Measurements from ENCODE around the gene RAP1GAP. TPM values are rescaled to one million over a fixed set of nuclear protein-coding genes. Genes with fewer than 3 reads are reported as not detected.

RAP1GAP gene
- total and polyA plus RNA-seq, 9 of the 15 experiments (the other 6 are each of a cell fraction or from before 2014, with no cell fraction given): 0.29 to 30.2 (median 19.2) TPM

DNA sequence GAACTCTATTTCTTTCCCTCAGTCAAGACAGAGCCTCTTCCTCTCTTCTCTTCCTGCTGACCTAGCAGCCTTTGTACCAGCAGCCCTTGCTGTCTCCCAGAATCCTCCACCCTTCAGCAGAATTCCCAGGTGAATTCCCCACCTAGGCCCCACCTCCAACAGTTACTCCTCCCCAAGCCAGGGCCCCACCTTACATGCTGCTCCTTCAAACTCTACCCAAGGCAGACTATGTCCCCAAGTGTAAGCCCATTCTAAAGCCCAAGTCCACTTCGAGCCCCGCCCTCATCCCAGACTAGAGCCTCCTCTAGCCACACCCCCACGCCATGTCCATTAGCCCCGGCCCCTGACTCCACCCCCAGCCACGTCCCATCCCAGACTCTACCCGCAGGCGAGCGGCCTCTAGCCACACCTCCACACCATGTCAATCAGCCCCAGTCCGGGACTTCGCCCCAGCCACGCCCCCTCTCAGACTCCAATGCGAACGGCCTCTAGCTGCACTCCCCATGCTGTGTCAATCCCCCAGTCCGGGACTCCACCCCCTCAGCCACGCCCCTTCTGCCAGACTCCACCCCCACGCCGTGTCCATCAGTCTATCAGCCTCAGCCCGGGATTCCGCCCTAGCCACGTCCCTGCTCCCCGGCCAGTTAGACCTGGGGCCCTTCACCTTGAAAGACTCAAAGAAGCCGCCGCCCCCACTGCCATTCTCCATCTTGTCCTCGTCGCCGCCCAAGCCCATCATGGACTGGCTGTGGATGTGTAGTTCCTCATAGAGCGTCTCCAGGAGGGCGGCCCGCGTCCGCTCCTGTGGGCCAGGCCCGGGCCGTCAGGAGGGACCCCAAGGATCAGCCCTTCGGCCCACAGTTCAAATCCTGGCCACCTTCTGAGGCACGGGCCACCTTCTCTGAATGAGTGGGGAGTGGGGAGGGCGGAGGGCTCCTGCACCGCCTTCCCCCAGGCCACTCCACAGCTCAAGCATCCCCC is 61.3 kb downstream of the RAP1GAP start:
- Histone ChIP-seq H4K20me1 (replicated peaks; ENCODE audit: control insufficient read depth, insufficient read depth, low read length) (no peaks in the 10 kb centered on the region), H3K4me3 (peak overlapping the region; percentile 26), H3K9me1 (ENCODE audit: control insufficient read depth, insufficient read depth, low read length) (peaks cover 10% of the 10 kb centered on the region), H3K27me3 (ENCODE audit: control insufficient read depth in 2 of 2, insufficient read depth in 2 of 2, low read length in 2 of 2) (no peaks in the 10 kb centered on the region), H3K9ac (ENCODE audit: insufficient read depth in 1 of 2, low read depth in 2 of 2, low read length in 2 of 2) (peak overlapping the region; percentile 53 to 84), H2AFZ (ENCODE audit: low read depth, low read length) (peak overlapping the region; percentile 50), H3K9me3 (replicated peaks; ENCODE audit: control insufficient read depth, insufficient read depth, low read depth, low read length) (no peaks in the 10 kb centered on the region), H3K27ac (ENCODE audit: extremely low read depth, low read depth, low read length) (peak overlapping the region; percentile 80), H3K4me1 (replicated peaks in 1 of 2; ENCODE audit: control insufficient read depth in 2 of 2, insufficient read depth in 2 of 2, low read length in 2 of 2) (peaks cover 43 to 71% of the 10 kb centered on the region in 2 experiments), H3K4me2 (ENCODE audit: insufficient read depth, low read length) (peak overlapping the region; percentile 81), H3K79me2 (ENCODE audit: control insufficient read depth, insufficient read depth, low read length) (no peaks in the 10 kb centered on the region), H3K36me3 (ENCODE audit: control insufficient read depth, insufficient read depth, low read length) (peaks cover 47% of the 10 kb centered on the region)
- FAIRE-seq (peak; percentile 99), ATAC-seq (peak; percentile 97), DNase-seq (ENCODE audit: extremely low read depth in 1 of 4, low spot score in 3 of 4) (peak; percentile 99 to 100 (median 100))
- ChIA-PET POLR2A (interaction anchor here (0.5 to 2.1 kb wide), 17 partner anchors 8 to 514 kb away, joined by 3 to 12 read pairs (median 3); no protein-coding TSS in a partner anchor), CTCF (ENCODE audit: low intra/inter-chr PET ratio) (no interaction called here)
- in situ Hi-C loops (cut with MboI): no loop called here
- no TSS peak for BruUV-seq (replicated peaks)
- intact Hi-C loops (cut with micrococcal nuclease): loop anchor here (2.0 kb wide), 1 partner anchor 51 kb away; no protein-coding TSS in a partner anchor
- whole genome bisulfite sequencing (ENCODE audit: insufficient coverage, low coverage, missing lambda C conversion rate): 8% methylated on average over 36 of the region's 37 CpGs
- TF ChIP-seq AFF1 (IDR thresholded peaks at IDR 0.05; ENCODE audit: low read depth in 1 of 2, partially characterized antibody in 2 of 2) (peak in 1 of 2 experiments; percentile 84), KLF6 (CRISPR knock-in tag; IDR thresholded peaks at IDR 0.05; ENCODE audit: borderline replicate concordance) (0 out of 2 replicates have a peak, but pooled peaks have one; percentile 11), BACH1 (tag; IDR thresholded peaks at IDR 0.05) (no peak), ZBTB17 (CRISPR knock-in tag; IDR thresholded peaks at IDR 0.05) (0 out of 2 replicates have a peak, but pooled peaks have one; percentile 19), PBX2 (CRISPR knock-in tag; IDR thresholded peaks at IDR 0.05; ENCODE audit: low read depth) (peak; percentile 92), PBX2 (tag; conservative IDR thresholded peaks at IDR 0.05; ENCODE audit: low read depth) (peak; percentile 98), CTCFL (IDR thresholded peaks at IDR 0.05; ENCODE audit: borderline replicate concordance, insufficient read depth, low read depth, low read length, poor library complexity, severe bottlenecking) (no peak), KDM1A (IDR thresholded peaks at IDR 0.05) (no peak), SPI1 (IDR thresholded peaks at IDR 0.05; ENCODE audit: borderline replicate concordance, low read depth, low read length) (no peak), GTF2E2 (tag; IDR thresholded peaks at IDR 0.05) (no peak), MCM7 (IDR thresholded peaks at IDR 0.05) (no peak)

Measured in K562 (cell line).